Activated effector memory CD4-positive, alpha-beta T cell treated with anti-CD3 and anti-CD28 coated beads, Interleukin-2, amount 50 U/mL, for 16 hours (primary cell): ENCODE measurements around the gene MAP2K1.

Source experiments
- DNase-seq: peaks from one replicate; pipeline ENCODE4 v3.0.0-alpha.2; 2020

MAP2K1 gene

DNA sequence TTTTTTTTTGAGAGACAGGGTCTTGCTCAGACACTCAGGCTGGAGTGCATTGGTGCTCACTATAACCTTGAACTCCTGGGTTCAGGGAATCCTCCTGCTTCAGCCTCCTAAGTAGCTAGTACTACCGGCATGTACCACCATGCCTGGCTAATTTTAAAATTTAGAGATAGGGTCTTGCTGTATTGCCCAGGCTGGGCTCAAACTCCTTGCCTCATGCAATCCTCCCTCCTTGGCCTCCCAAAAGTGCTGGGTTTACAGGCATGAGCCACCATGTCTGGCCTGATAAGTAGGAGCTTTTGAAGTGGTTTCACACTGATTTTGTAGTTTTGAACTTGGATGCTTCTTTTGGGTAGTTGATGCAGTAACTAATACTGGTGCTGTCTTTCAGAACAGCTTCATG lies 7.8 kb downstream of the MAP2K1 start:
- DNase-seq: no peak

DNA sequence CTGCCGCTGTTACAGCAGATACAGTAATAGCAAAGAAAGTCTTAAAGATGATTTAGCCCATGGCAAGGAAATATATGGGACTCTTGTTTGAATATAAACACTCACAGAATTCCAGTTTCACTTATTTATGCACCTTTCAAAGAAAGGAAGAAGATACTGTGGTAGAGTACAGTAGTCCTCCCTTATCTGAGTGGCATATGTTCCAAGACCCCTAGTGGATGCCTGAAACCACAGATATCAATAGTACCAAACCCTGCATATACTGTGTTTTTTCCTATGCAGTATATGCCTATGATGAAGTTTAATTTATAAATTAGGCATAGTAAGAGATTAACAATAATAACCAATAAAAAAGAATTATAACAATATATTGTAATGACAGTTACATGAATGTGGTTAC lies 8.2 kb downstream of the MAP2K1 start:
- DNase-seq: no peak

DNA sequence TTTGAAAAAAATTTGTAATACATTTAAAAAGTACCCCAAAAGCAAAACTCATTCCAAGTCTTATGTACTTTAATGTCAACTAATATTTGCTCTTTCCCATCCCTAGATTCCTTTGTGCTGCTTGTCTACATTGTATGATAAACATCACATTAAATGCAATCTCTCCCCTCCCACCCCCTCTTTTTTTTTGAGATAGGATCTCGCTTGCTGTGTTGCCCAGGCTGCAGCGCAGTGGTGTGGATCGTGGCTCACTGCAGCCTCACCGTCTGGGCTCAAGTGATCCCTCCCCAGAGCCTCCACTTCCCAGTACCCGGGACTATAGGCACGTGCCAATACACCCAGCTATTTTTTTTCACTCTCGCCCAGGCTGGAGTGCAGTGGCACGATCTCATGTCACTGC lies 12.6 kb downstream of the MAP2K1 start:
- DNase-seq: no peak

DNA sequence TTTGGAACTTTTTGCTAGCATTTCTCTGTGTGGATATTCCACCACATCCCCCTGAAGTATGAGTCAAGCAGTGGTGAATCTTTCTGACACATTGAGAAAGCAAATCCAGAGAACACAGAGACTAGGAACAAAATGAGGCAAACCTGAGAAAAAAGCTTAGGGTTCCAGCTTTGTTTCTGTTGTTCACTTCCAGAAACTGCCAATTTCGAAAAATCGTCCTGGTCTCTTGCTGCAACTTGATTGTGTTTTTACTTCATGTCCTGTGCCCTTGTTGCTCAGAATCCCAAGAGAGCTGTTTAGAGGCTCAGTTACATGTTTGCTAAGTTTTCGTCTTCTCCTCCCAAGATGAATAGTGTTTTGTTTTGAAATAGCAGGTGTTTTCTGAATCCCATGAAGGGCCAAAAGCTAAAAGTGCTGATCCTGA lies 13.7 kb downstream of the MAP2K1 start:
- no peak for DNase-seq

DNA sequence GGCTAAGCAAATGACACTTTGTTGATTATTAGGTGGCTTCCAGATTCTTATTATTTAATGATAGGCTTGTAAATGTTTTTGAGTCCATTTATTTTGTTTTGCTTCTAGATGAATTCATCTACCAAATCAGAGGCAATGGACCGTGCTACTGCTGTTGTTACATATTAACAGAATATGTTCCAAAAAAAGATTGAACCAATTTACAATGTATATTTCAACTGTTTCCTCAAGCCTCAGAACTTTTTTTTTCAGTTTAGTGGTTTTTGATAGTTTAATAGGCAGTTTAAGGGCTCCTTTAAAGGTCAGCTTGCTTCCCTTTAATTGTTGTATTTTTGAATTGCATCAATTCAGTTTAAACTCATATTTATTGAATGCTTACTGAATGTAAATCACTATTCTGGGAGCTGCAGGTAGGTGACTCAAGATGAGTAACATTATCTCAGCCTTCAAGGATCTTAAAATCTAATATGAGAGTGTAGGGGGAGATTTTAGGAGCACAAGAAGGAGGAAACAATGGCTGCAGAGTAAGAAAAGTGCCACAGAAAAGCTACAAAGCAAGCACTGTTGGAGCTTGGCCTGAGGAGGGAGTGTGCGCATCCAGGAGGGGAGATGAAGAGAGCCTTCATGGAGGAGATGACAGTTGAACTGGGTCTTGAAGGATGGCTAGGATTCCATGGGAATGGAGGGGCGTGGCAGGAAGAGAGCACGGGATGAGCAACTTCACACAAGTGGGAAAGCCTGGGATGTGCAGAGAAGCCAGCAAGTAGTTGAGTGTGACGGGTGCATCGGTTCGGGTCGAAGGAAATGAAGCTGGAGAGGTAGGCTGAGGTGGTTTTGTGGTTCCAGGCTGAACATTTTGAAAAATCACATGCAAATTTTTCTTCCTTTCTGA lies 14.7 kb downstream of the MAP2K1 start:
- DNase-seq: peak; percentile 66

DNA sequence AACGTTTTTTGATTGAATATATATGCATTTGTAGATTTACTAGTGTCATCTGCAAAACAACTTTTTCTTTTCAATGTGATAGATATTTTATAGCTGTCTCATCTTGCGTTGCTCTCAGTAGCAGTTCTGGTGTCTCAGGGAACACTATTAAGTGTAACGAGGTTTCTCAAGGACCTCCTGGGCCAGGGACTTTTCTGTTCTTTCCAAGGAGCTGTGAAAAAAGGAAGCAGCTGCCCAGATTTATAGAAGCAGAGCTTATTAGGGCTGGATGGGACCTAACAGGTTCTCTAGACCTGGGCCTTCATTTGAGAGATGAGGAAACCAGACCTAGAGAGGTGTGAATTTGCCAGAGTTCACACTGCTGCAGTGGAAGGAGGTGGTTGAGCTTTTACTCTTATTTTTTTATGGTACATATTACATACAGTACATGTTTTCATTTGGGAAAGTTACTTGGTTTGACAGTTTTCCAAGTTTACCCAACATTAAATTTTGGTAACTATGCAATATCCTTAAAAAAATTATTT lies 16.1 kb downstream of the MAP2K1 start:
- DNase-seq: no peak

DNA sequence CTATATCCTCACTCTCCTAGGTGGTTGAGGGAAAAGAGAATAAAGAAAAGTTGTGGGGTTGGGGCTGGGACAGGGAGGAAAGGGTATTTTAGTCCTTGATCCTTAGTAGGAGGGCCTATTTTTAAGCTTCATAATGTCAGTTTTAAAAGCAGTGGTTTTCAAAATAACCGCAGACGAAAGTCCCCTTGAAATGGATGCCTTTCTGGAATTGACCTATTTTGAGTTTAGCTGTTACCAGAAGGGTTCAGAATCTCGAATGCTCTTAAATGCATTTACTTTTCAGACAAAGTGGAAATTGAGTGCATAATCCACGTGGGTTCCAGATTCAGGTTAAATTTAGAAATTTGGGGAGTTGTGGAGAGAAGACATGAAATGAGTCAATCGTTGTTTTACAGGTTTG lies 16.6 kb downstream of the MAP2K1 start:
- no peak for DNase-seq

DNA sequence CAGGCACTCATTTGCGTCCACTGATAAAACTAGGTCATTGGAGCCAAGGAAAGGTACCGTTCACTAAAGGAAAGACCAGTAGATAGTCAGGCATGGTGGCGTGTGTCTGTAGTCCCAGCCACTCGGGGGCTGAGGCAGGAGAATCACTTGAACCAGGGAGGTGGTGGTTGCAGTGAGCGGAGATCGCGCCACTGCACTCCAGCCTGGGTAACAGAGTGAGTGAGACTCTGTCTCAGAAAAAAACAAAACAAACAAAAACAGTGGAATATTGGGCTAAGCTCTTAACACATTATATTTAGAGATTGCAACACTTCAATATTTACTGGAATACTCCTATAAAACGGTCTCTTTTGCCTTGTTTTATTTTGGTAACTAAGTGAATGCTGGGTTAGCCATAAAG lies 17.4 kb downstream of the MAP2K1 start:
- DNase-seq: no peak

DNA sequence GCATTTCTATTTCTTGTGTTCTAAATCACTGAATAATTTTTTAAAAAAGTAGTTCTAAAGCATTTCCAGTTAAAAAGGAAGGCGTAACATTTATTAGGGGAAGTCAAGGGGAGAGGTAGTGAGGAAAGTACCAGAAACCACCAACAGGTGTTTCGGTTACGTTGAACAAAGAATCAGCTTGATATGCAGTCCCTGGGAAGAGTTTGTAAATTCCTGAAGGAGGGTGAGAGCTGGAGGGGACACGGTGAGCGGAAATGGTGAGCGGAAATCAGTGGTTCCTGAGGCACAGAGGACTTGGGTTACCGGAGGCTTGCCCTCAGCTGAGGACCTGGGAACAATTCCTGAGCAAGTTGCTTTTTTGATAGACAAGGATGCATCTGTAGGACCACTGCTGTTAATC lies 17.8 kb downstream of the MAP2K1 start:
- no peak for DNase-seq

DNA sequence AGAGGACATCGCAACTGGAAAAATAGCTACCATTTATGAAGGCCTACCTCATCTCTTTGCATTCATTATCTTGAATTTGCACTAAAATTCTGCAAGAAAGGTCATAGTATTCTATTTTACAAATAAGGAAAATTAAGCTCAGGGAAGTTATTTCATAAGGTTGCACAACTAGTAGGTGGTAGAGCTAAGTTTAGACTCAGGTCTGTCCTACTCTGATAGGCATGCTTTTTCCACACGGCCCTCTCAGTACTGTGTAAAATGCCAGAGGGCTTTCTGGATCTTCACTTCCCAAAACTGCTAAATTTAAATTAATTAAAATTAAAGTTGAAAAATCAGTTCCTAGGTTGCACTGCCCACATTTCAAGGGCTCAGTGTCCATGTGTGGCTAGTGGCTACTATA lies 18.3 kb downstream of the MAP2K1 start:
- DNase-seq: no peak

DNA sequence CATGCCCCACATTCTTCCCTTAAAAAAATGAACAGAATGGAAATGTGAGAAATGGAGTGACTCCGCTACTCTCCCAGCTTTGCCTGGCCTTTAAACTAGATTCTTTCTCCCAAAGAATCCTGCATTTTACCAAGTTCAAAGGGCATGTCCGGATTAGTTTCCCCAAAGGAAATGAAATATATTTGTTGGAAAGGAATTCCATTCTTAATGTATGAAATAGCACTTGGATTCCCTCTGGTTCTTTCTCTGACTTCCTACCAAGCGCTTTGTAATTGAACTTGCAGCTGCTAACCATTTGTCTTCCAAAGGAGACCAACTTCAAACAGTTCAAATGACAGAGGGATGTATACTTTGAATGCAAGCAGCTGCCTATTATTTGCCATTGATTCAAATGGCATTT lies 18.9 kb downstream of the MAP2K1 start:
- no peak for DNase-seq

DNA sequence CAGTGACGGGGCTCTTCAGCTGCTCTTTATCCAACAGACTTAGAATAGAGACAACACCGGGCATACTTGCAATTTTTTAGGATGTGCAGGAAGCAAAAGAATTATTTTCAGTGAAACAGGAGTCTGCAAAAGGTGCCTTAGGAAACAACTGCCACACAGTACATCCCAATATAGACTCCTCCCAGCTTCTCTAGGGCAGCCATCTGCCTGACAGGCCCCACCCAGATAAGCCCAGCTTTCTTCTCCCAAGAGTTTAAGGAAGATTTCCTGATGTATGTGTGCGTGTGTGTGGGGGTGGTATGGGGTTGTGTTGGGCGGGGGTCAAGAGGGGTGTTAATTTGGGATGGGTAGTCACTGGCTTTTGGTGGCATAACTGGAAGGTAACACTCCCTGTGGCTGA lies 21.5 kb downstream of the MAP2K1 start:
- DNase-seq: no peak

DNA sequence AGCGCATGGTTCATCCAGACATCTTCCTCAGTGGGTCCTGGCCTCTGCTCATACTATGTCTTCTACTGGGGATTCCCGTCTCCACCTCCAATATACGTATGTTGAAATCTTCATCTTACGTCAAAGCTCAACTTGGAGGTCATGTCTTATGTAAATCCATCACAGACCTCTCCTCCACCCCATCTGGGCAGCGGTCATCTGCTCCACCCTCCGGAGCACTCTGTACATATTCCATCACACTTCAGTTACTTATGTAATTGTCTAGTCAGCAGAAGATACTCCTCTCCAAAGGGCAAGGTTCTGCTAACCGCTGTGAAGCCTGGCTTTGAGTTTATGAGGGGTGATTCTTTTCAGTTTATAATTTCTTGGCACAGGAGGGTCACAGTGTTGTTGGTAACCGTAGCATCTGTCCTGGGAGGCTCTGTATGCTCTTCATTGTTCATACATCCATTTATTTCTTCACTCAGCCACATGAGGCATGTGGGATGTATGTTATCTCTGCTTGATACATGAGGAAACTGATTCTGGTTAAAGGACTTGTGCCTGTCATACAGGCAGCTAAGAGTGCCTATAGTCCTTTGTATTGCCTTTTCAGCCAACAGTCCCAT lies 22.1 kb downstream of the MAP2K1 start:
- DNase-seq: no peak

DNA sequence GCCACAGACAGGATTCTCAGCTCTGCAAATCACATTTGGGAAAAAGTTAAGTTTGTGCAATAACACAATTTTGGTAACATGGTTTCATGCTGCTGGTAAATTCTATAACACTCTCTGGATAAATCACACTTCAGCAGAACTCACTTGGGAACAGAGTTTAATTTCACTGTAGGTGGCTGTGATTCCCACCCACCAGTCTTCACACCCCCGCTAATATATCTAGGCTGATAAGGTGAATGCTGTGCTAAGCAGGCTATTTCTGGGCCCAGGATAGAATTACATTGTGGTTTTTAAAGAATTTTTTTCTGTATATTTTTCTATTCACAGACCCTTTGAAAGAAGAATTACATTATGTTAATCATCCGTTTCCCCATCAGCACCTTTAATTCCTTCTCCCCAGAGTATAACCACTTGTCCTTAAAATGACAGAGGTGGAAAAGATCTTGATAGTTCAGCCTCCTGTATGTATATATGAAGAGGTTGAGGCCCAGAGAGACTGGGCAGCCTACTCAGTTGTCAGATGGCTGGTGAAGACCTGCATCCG lies 22.9 kb downstream of the MAP2K1 start:
- DNase-seq: no peak

DNA sequence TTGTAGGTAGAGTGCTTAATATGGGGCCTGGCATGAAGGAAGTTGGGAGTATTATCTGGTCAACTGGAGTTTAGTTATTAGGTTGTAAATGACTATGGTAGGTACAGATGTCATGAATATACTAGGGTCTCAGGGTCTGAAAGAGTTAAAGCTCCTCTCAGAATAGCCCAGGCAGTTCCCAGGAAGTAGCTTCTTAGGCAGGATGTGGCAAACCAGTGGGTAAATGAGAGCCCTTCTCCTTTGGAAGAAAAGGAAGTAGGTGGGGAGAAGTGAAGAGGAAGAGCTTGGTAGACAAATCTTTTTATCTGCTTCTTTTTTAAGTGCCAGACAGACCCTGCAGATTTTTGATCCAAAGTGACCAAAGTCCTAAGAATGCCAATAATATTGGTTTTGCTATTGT lies 24.5 kb downstream of the MAP2K1 start:
- DNase-seq: no peak

DNA sequence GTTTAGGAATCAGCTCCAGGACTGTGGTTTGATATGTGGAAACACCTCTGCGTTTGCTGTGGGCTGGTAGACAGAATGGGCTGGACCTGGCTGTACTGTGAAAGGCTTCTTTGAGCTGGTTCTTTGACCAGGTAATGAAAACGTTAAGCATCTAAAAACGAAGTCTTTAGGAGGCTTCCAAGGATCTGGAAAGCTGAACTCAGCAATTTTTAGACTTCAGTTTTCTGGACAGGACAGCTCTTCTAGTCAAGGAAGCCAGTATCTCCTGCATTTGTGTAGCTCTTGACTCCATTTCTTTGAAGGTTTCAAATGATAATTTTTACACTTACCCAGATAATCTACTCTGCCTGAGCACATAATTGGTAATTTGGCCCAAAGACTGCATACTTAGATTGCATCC lies 25.5 kb downstream of the MAP2K1 start:
- no peak for DNase-seq

DNA sequence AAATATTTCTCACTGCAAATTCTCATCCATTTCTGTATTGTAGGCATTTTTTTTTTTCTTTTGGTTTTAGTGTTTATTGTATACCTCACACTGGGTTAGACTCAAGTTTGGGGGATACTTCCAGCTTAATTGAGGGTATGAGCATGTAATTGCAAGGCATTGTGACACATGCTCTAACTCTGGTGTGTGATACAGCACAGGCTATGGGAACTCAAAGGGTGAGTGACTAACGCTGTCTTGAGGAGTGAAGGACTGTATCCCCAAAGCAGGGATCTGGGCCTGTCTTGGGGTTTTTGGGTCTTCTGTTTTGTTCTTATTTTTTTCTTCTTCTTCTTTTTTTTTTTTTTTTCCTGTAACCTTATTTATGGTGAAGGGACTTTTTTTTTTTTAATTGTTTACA lies 26.9 kb downstream of the MAP2K1 start:
- DNase-seq: no peak

DNA sequence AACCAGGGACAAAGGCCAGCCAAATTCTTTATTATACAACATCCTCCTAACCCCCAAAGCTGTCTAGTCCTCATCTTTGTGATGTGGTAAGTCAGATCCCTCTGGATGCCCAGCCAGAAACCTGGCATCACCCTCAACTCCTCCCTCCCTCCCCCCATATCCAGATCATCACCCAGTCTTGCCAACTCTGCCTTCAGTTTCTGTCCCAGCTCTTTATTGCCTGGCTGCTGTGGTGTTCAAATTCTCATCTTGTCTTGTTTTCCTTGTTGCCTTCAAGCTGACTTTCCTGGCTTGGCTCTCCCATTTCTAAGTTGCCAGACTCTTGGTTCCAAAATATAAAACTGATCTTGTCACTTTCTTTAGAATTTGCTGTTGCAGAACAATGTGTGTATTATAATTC lies 28.6 kb downstream of the MAP2K1 start:
- no peak for DNase-seq

DNA sequence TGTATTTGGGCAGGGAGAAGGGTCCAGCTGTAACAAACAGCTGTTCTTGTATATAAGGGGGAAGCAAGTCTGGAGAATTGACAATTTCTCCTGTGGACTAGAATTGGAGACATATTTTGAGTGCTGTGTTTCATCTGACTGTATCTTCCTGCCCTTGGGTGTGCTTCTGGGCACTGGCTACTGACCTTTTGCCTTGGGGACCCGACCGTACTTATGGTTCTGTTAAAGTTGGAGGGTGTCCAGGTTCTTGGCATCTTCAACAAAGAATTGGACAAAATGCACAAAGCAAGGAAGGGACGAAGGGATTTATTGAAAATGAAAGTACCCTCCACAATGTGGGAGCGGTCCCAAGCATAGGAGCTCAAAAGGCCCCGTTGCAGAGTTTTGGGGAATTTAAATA lies 31.0 kb downstream of the MAP2K1 start:
- no peak for DNase-seq

DNA sequence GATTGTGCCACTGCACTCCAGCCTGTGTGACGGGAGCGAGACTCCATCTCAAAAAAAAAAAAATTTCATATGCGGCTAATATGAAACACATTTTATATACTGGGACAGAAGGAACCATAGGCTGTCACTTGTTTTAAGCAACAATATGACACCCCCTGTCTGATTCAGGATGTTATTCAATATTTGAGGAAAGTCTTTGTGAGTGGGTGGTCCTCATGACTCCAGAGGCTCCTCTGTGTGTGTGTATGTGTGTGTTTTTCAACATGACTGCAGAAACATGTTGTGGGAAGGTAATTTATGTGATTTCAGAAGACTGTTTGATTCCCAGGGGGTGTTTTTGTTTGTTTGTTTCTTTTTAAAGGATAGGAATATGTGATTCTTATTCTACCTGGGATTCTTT lies 32.8 kb downstream of the MAP2K1 start:
- DNase-seq: no peak

DNA sequence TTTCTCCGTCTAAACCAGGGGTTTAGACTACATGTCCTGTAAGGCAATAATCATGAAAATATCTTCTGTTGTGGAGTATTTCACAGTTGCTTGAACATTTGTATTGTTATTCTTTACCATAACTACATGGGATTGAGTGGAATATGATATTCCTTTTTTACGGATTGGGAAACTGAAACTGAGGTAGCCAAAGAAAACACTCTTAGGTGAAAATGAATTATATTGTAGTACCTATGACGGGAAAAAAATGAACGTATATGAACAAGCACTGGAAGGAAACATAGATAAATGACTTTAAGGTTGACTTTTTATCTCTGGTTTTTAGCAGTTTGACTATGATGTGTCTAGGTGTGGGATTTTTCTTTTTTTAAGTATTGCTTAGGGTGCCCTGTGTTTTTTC lies 35.6 kb downstream of the MAP2K1 start:
- DNase-seq: no peak

DNA sequence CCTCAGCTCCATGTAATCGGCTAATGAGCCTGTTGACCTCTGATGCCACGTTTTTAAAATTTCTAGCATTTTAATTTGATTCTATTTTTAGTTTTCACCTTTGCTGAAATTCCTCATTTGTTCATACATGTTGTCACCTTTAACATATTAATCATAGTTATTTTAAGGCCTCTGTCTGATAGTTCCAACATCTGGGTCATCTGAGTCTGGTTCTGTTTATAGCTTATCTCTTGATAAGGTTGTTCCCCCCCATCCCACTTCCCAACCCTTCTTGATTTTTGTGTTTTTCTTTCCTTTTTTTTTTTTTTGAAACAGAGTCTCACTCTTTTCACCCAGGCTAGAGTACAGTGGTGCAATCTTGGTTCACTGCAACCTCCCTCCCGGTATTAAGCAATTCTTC lies 36.4 kb downstream of the MAP2K1 start:
- no peak for DNase-seq

DNA sequence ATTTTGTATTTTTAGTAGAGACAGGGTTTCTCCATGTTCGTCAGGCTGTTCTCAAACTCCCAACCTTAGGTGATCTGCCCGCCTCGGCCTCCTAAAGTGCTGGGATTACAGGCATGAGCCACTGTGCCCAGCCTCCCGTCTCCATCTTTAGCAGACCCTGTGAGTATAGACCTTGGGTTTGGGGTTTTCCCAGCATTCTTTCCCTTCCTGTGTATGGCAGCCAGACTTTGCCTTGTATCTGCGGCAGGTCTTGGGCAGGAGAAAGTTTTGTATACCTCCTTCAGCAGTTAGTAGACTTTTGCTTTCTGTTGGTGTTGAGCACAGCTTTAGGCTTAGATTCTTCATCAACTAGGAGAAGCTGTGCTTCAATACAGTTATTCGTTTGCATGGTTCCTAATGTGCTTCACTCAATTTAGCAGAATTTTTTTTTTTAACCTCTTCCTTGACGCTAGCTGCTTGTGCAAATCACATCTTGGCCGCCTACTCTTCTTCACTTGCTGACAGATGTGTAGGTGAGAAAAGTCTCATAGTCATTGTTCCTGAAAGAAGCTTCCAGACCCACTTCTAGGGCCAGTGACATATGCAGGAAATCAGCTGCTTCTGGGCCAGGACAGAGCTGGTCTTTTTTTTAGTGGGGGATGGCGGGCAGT lies 38.4 kb downstream of the MAP2K1 start:
- DNase-seq: no peak

DNA sequence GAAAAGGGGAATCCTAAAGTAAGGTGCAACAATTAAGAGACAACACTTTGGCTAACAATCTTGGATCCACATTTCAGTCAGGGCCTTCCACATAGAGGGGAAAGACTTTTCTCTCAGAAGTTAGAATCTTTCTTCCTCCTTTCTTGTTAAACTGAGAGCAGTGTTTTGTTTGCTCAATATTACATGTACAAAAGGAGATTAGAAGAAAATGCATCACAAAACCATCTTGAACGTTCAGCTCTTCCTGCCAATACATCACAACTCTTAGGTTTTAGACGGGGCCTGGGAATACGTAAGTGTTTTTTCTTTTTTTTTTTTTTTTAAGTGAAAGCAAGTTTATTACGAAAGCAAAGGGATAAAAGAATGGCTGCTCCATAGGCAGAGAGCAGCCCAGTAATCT lies 39.1 kb downstream of the MAP2K1 start:
- no peak for DNase-seq
